K562 (cell line): Measurements from ENCODE around the gene ANKRD16. TPM values are rescaled to one million over a fixed set of nuclear protein-coding genes. Genes with fewer than 3 reads are reported as not detected.

Experiments
- ATAC-seq: fragments of 200-7000 bp; cut with Tn5 transposase; 3 replicates; pipeline ENCODE4 v1.9.1; 2020; ENCODE audit warnings: moderate library complexity
- BruUV-seq: library from RNA; stranded (reverse); fragments of 400-500 nt; replicated peaks from 2 replicates; lab custom pipeline; 2021; lab: Mats Ljungman, UMichigan
- CTCF ChIA-PET: fragments of 300-600 bp; formaldehyde crosslinking; extraction: SDS; loops from one replicate; lab custom pipeline; 2021; ENCODE audit warnings: low intra/inter-chr PET ratio; lab: Yijun Ruan, JAX
- POLR2A ChIA-PET: fragments of 300-600, 350-650 bp; sonication (Branson Sonifier 250); formaldehyde crosslinking; extraction: SDS; loops from one replicate; lab custom pipeline; 2021; ENCODE audit warnings: antibody characterized with exemption, inconsistent platforms; lab: Yijun Ruan, JAX
- DNase-seq, 4 experiments: peaks; one replicate each; pipeline versions ENCODE4 v3.0.0 to v3.0.0-alpha.2; 2011 to 2018; ENCODE audit warnings: low spot score in 3 of 4, mixed read lengths in 3 of 4; ENCODE audit errors: extremely low read depth in 1 of 4
- FAIRE-seq: peaks from 2 replicates; lab custom pipeline; 2011; peaks lifted over from hg19 to GRCh38; lab: Jason Lieb, UNC
- H2AFZ ChIP-seq: 2 replicates; pipeline ENCODE4 v1.6.0; 2011; ENCODE audit warnings: low read depth, low read length, control low read depth, inconsistent platforms
- H3K27ac ChIP-seq: fragments of 200-600 bp; 3 replicates; pipeline ENCODE4 v1.8.0; 2011; ENCODE audit warnings: low read depth, mild to moderate bottlenecking, control low read depth, inconsistent platforms, low read length, moderate library complexity, mixed read lengths; ENCODE audit errors: extremely low read depth
- H3K27me3 ChIP-seq, 2 experiments: fragments of 300-600 bp in 1 of 2; 2 replicates in 1 of 2; 3 replicates in 1 of 2; pipeline versions ENCODE4 v1.6.0 to v1.8.0; 2011; ENCODE audit warnings: inconsistent platforms in 2 of 2, low read length in 2 of 2, mild to moderate bottlenecking in 1 of 2, mixed read lengths in 1 of 2, moderate library complexity in 1 of 2; ENCODE audit not compliant: control insufficient read depth in 2 of 2, insufficient read depth in 2 of 2
- H3K36me3 ChIP-seq: fragments of 300-600 bp; 3 replicates; pipeline ENCODE4 v1.8.0; 2011; ENCODE audit warnings: mild to moderate bottlenecking, low read length, inconsistent platforms; ENCODE audit not compliant: control insufficient read depth, insufficient read depth
- H3K4me1 ChIP-seq, 2 experiments: fragments of 200-600 bp in 1 of 2; replicated peaks in 1 of 2; 2 replicates in 1 of 2; 3 replicates in 1 of 2; pipeline versions ENCODE4 v1.5.1 to v1.8.0; 2011; ENCODE audit warnings: inconsistent platforms in 2 of 2, low read length in 2 of 2, mild to moderate bottlenecking in 1 of 2, mixed read lengths in 1 of 2, moderate library complexity in 1 of 2; ENCODE audit not compliant: control insufficient read depth in 2 of 2, insufficient read depth in 2 of 2
- H3K4me2 ChIP-seq: 2 replicates; pipeline ENCODE4 v1.6.1; 2011; ENCODE audit warnings: low read length, control low read depth, inconsistent platforms, mixed read lengths; ENCODE audit not compliant: insufficient read depth
- H3K4me3 ChIP-seq: fragments of 200-600 bp; sonication (generic), shearing (Covaris generic); 2 replicates; pipeline ENCODE4 v1.5.1; 2016; ENCODE audit warnings: control low read depth, inconsistent platforms
- H3K79me2 ChIP-seq: fragments of 200-600 bp; 3 replicates; pipeline ENCODE4 v1.8.0; 2011; ENCODE audit warnings: low read length, inconsistent platforms; ENCODE audit not compliant: control insufficient read depth, insufficient read depth
- H3K9ac ChIP-seq, 2 experiments: 2 replicates each; pipeline versions ENCODE4 v1.6.0 to v1.6.1; 2011; ENCODE audit warnings: low read depth in 2 of 2, low read length in 2 of 2, control low read depth in 1 of 2, inconsistent platforms in 1 of 2, mild to moderate bottlenecking in 1 of 2, mixed read lengths in 1 of 2; ENCODE audit not compliant: insufficient read depth in 1 of 2
- H3K9me1 ChIP-seq: one replicate; pipeline ENCODE4 v1.6.0; 2011; ENCODE audit warnings: inconsistent platforms, mild to moderate bottlenecking, low read length, moderate library complexity; ENCODE audit not compliant: control insufficient read depth, insufficient read depth
- H3K9me3 ChIP-seq: replicated peaks from 2 replicates; pipeline ENCODE4 v1.5.1; 2011; ENCODE audit warnings: low read depth, low read length, inconsistent platforms; ENCODE audit not compliant: control insufficient read depth, insufficient read depth
- H4K20me1 ChIP-seq: replicated peaks from 2 replicates; pipeline ENCODE4 v1.6.1; 2011; ENCODE audit warnings: low read length, inconsistent platforms, mixed read lengths; ENCODE audit not compliant: control insufficient read depth, insufficient read depth
- C11orf30 ChIP-seq: fragments of 450-650 bp; IDR thresholded peaks from 2 replicates; pipeline ENCODE4 v1.6.1; 2016; ENCODE audit warnings: low read depth, mild to moderate bottlenecking
- GTF3C2 ChIP-seq: IDR thresholded peaks from 3 replicates; pipeline ENCODE4 v1.6.1; 2011; ENCODE audit warnings: borderline replicate concordance, mild to moderate bottlenecking, moderate library complexity; ENCODE audit not compliant: insufficient read length; ENCODE audit errors: extremely low read depth
- MGA ChIP-seq: fragments of 450-650 bp; IDR thresholded peaks from 2 replicates; pipeline ENCODE4 v1.6.1; 2016; ENCODE audit warnings: mild to moderate bottlenecking, moderate library complexity
- RBBP5 ChIP-seq: fragments of 200-600 bp; sonication (generic); IDR thresholded peaks from 2 replicates; pipeline ENCODE4 v1.6.1; 2012; ENCODE audit warnings: borderline replicate concordance, mild to moderate bottlenecking, low read length, control low read depth, inconsistent platforms; ENCODE audit not compliant: insufficient read depth, poor library complexity, severe bottlenecking
- SMAD4 ChIP-seq: fragments of 250-450 bp; sonication (Bioruptor Pico); conservative IDR thresholded peaks from 2 replicates; pipeline ENCODE4 v1.8.0; 2021; ENCODE audit warnings: inconsistent platforms, mild to moderate bottlenecking, moderate library complexity
- TRIM28 ChIP-seq: fragments of 450-650 bp; IDR thresholded peaks from 2 replicates; pipeline ENCODE4 v1.6.1; 2017
- ZNF316 ChIP-seq: fragments of 450-650 bp; IDR thresholded peaks from 2 replicates; pipeline ENCODE4 v1.6.1; 2016
- WGBS: fragments of 100-300 bp; shearing (Covaris generic); methylation state at CpG from one replicate; pipeline ENCODE4 v1.1.6; 2016; ENCODE audit warnings: low coverage, mixed read lengths; ENCODE audit not compliant: insufficient coverage; ENCODE audit errors: missing lambda C conversion rate; 5-methylcytosine and 5-hydroxymethylcytosine counted together
- in situ Hi-C: fragments of 300-500 bp; cut with MboI; formaldehyde crosslinking; loops from 4 replicates; pipeline ENCODE4 v1.15.0; 2018; ENCODE audit warnings: inconsistent platforms, mixed read lengths
- intact Hi-C: fragments of 100-400 bp; cut with micrococcal nuclease; formaldehyde crosslinking; loops from 2 replicates; pipeline ENCODE4 v1.14.2; 2022
- polyA plus RNA-seq, 8 experiments: library from polyadenylated mRNA; depleted of rRNA in 4 of 8; stranded (reverse) in 5 of 8; unstranded in 3 of 8; fragments of >200 nt; fragmentation: Nextera tagmentation in 2 of 8; fragmentation: Illumina TruSeq in 1 of 8; extraction: Ambion mirVana in 2 of 8; extraction: Trizol in 1 of 8; gene quantifications; 2 replicates each; pipeline versions ENCODE4 v1.2.1 to v1.2.3, GENCODE V29; 2011 to 2014; ENCODE audit warnings: inconsistent platforms in 1 of 8, missing spikeins in 1 of 8
- total RNA-seq, 7 experiments: library from RNA; depleted of rRNA in 6 of 7; stranded (reverse); fragments of >200 nt in 6 of 7; fragmentation: Illumina TruSeq in 2 of 7; extraction: Trizol in 2 of 7; gene quantifications; 2 replicates each; pipeline versions ENCODE4 v1.2.1 to v1.2.3, GENCODE V29; 2011 to 2021; ENCODE audit warnings: low replicate concordance in 1 of 7

Gene ANKRD16
- total and polyA plus RNA-seq, 9 of the 15 experiments (the other 6 are each of a cell fraction or from before 2014, with no cell fraction given): 1.5 to 16.0 (median 9.5) TPM

- ATAC-seq (no peak), FAIRE-seq (no peak), DNase-seq (peak in 2 of 4 experiments; percentile 19 to 27)
- Histone ChIP-seq H3K36me3 (peaks cover 68% of the 10 kb centered on the region), H3K27ac (peak overlapping the region; percentile 82), H4K20me1 (peaks cover 15% of the 10 kb centered on the region; the same call in 1 of the 2 replicates), H2AFZ (no peak overlapping the region), H3K4me3 (no peak overlapping the region), H3K4me1 (peaks cover 49 to 73% of the 10 kb centered on the region in 2 experiments), H3K4me2 (peak overlapping the region; percentile 74), H3K9me3 (peaks cover 3% of the 10 kb centered on the region; the same call in 1 of the 2 replicates), H3K79me2 (peaks cover 95% of the 10 kb centered on the region), H3K27me3 (no peaks in the 10 kb centered on the region), H3K9me1 (peaks cover 3% of the 10 kb centered on the region), H3K9ac (peak overlapping the region; percentile 49 to 62; a peak in 3 of 4 replicates)
- POLR2A ChIA-PET: interaction anchor here (0.7 to 1.6 kb wide), 11 partner anchors 9 to 440 kb away, joined by 3 to 7 read pairs (median 4); partner anchors contain the start of gene GDI2
- in situ Hi-C loops (no loop called here), intact Hi-C loops (loop anchor here (5.0 kb wide), 2 partner anchors 82 to 207 kb away; partner anchors contain the start of gene GDI2)
- 10% methylated on average over 4 of the region's 4 CpGs for WGBS
- CTCF ChIA-PET: no interaction called here
- BruUV-seq: no TSS peak
- TF ChIP-seq C11orf30 (0 out of 2 replicates have a peak, but pooled peaks have one; percentile 33), ZNF316 (peak; percentile 72), MGA (0 out of 2 replicates have a peak, but pooled peaks have one; percentile 8), RBBP5 (peak; percentile 21), TRIM28 (no peak), GTF3C2 (no peak), SMAD4 (0 out of 2 replicates have a peak, but pooled peaks have one; percentile 9)
These were observed 4.7 kb upstream of the ANKRD16 start for GRCh38 chr10:5894403-5894802.
